PC-9 (cell line): ENCODE data around the gene BTN3A1.

ENCODE experiments used
- CTCF ChIP-seq: fragments of 200-600 bp; sonication (generic); conservative IDR thresholded peaks from 2 replicates; pipeline ENCODE4 v1.6.1; 2017; ENCODE audit warnings: mixed run types, antibody characterized with exemption, mild to moderate bottlenecking, moderate library complexity
- EZH2 ChIP-seq: fragments of 200-600 bp; sonication (generic); IDR thresholded peaks from 2 replicates; pipeline ENCODE4 v1.8.0; 2017; ENCODE audit warnings: antibody characterized with exemption, low read depth

GRCh38 chr6:26447257-26447656 is 45.2 kb downstream of the BTN3A1 start:
- TF ChIP-seq CTCF (no peak), EZH2 (no peak)
